Measurements from ENCODE around the gene KRI1.

Gene KRI1

GRCh38 chr19:10516671-10517286, 49.0 kb downstream of the KRI1 start:
- DNase-seq = no peak

- DNase-seq = no peak
Observed at GRCh38 chr19:10516064-10516385, 49.8 kb downstream of the KRI1 start.

GRCh38 chr19:10514211-10515145, 51.3 kb downstream of the KRI1 start:
- peak; percentile 58 for DNase-seq

GRCh38 chr19:10513223-10513622, 52.6 kb downstream of the KRI1 start:
- DNase-seq = no peak

GRCh38 chr19:10510301-10510802, 55.5 kb downstream of the KRI1 start:
- no peak for DNase-seq

- DNase-seq = no peak
Observed at GRCh38 chr19:10508707-10509106, 57.1 kb downstream of the KRI1 start.

- DNase-seq = no peak
Observed at GRCh38 chr19:10508036-10508435, 57.8 kb downstream of the KRI1 start.

GRCh38 chr19:10505583-10506229, 60.1 kb downstream of the KRI1 start:
- no peak for DNase-seq

Data from activated gamma-delta T cell (primary cell).